OCI-LY7 (cell line): ENCODE measurements around the gene XRCC4.

ENCODE experiments used
- CTCF ChIP-seq: fragments of 200-600 bp; sonication (generic); conservative IDR thresholded peaks from 2 replicates; pipeline ENCODE4 v1.5.1; 2014; ENCODE audit warnings: mild to moderate bottlenecking, antibody characterized with exemption, low read length, moderate library complexity, mixed read lengths
- EZH2phosphoT487 ChIP-seq: fragments of 200-600 bp; sonication (generic); IDR thresholded peaks from 2 replicates; pipeline ENCODE4 v1.6.1; 2018; ENCODE audit warnings: low read depth, borderline replicate concordance, mild to moderate bottlenecking, mixed run types, antibody characterized with exemption, low read length, moderate library complexity, mixed read lengths

DNA sequence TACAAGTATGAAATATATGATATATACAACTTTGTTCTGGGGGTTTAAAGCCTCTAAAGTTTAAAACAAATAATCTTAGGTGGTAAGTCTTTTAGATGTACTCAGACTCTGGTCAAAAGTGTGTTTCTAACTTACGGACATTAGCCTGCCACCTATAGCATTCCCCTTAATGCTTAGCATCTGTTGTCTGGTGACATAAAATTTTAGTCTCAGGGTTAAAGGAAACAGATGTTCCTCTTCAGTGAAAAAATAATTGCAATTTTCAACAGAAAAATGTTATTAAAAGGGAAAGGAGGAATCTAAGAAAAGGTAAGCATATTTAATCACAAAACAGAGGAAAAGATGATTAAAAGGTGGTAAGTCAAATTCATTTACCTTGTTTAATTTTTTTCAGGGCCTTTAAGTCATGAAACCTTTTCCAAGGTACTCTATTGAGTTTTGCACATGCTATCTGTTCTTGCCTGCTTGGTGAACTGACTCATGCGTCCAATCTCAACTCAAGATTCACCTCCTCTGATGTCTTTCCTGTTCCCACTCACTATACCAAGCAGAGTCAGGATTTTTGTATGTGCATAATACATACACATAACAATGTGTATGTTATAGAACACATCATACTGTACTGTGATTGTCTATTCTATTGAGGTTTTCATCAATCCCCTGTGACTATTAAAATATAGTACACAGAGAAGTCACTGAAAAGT, 8.1 kb upstream of the XRCC4 start:
- TF ChIP-seq EZH2phosphoT487 (no peak), CTCF (no peak)
